ENCODE results near the gene ADAMTS12. TPM values are rescaled to one million over a fixed set of nuclear protein-coding genes. Genes with fewer than 3 reads are reported as not detected.

The ADAMTS12 gene
- total and polyA plus RNA-seq, 9 of the 15 experiments (the other 6 are each of a cell fraction or from before 2014, with no cell fraction given) = 0.11 TPM; not detected in 8

- in situ Hi-C loops (cut with MboI) (no loop called here), intact Hi-C loops (cut with micrococcal nuclease) (no loop called here)
- H3K36me3 ChIP-seq (ENCODE audit: control insufficient read depth, insufficient read depth, low read length) = no peaks in the 10 kb centered on the region
- H4K20me1 ChIP-seq (replicated peaks; ENCODE audit: control insufficient read depth, insufficient read depth, low read length) = no peaks in the 10 kb centered on the region
- no peak overlapping the region for H3K9ac ChIP-seq (ENCODE audit: insufficient read depth in 1 of 2, low read depth in 2 of 2, low read length in 2 of 2)
- no peaks in the 10 kb centered on the region for H3K9me1 ChIP-seq (ENCODE audit: control insufficient read depth, insufficient read depth, low read length)
- no peaks in the 10 kb centered on the region for H3K27me3 ChIP-seq (ENCODE audit: control insufficient read depth in 2 of 2, insufficient read depth in 2 of 2, low read length in 2 of 2)
- H2AFZ ChIP-seq (ENCODE audit: low read depth, low read length) = no peak overlapping the region
- H3K27ac ChIP-seq (ENCODE audit: extremely low read depth, low read depth, low read length) = no peak overlapping the region
- H3K79me2 ChIP-seq (ENCODE audit: control insufficient read depth, insufficient read depth, low read length) = no peaks in the 10 kb centered on the region
- no peak overlapping the region for H3K4me3 ChIP-seq
- ChIA-PET POLR2A (no interaction called here), CTCF (ENCODE audit: low intra/inter-chr PET ratio) (no interaction called here)
- no peak for TF ChIP-seq FOXP1 (CRISPR knock-in tag; IDR thresholded peaks at IDR 0.05)
- TF ChIP-seq ZNF24 (IDR thresholded peaks at IDR 0.05) = no peak
- TF ChIP-seq RFX5 (IDR thresholded peaks at IDR 0.05; ENCODE audit: low read depth, low read length) = no peak
- TF ChIP-seq E2F4 (CRISPR knock-in tag; IDR thresholded peaks at IDR 0.05; ENCODE audit: low read depth) = no peak
- TF ChIP-seq IFI16 (CRISPR knock-in tag; IDR thresholded peaks at IDR 0.05) = no peak
- TF ChIP-seq POLR3G (IDR thresholded peaks at IDR 0.05; ENCODE audit: extremely low read depth, insufficient read length, insufficient replicate concordance) = no peak
- no peak for TF ChIP-seq ZFPM2 (CRISPR knock-in tag; IDR thresholded peaks at IDR 0.05)
- TF ChIP-seq ETV5 (CRISPR knock-in tag; IDR thresholded peaks at IDR 0.05; ENCODE audit: low read depth) = no peak
- TF ChIP-seq NFE2 (IDR thresholded peaks at IDR 0.05; ENCODE audit: low read depth) = no peak
- no peak overlapping the region for H3K4me2 ChIP-seq (ENCODE audit: insufficient read depth, low read length)
- 0% methylated on average over 5 of the region's 5 CpGs for WGBS (ENCODE audit: insufficient coverage, low coverage, missing lambda C conversion rate)
- no peaks in the 10 kb centered on the region for H3K9me3 ChIP-seq (replicated peaks; ENCODE audit: control insufficient read depth, insufficient read depth, low read depth, low read length)
- ATAC-seq = no peak
- no peak for FAIRE-seq
- no TSS peak for BruUV-seq (replicated peaks)
- no peaks in the 10 kb centered on the region for H3K4me1 ChIP-seq (replicated peaks in 1 of 2; ENCODE audit: control insufficient read depth in 2 of 2, insufficient read depth in 2 of 2, low read length in 2 of 2)
- no peak for DNase-seq (ENCODE audit: extremely low read depth in 1 of 4, low spot score in 3 of 4)
Measured at GRCh38 chr5:33857037-33857436, 34.8 kb downstream of the ADAMTS12 start.
